ENCODE data around the gene FGF4. TPM values are rescaled to one million over a fixed set of nuclear protein-coding genes. Genes with fewer than 3 reads are reported as not detected.

FGF4 gene
- total RNA-seq, 2 donors from 2014 or later = not detected

DNA sequence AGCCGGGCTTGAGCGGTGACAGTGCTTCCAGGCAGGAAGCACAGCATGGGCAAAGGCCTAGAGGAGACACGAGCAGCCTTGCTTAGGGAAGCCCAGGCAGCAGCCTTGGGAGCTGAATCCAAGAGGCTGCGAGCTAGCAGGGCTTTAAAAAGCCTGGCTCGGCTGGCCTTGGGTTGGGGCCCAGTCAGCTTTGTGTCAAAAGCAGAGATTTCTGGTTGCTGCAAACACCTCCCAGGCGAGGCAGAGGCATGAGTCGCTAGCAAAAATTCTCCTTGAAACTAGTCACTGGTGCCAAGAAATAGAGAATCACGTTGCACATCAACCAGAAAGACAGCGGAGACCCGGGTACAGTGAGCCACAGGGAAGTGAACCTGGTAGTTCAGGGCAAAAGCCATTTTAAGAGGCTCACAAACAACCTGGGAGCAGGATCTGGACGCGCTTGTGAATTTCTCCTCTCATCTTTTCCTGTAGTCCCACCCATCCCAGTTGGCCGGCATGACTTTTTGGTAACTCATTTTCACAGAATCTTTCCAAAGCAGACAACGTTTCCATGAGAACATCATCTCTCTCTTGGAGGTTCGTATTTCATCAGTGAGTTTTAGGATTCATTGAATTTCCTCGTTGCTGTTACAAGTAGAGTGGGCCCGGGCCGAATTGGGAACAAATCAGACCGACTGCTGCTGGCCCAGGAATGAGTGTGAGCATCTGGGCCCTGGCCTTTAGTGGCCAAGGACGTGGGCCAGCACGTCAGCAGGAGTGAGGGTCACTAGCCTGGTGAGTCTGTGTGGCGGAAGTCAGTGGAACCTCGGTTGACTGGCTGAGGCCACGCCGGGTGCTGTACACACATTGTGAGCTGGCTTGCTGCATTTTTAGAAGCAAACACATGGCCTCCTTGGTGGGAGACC lies 16.4 kb upstream of the FGF4 start:
- no peak overlapping the region for H3K27ac ChIP-seq
- H3K9ac ChIP-seq (ENCODE audit: low read depth in 2 of 2, low read length in 2 of 2) = no peak overlapping the region
- no peaks in the 10 kb centered on the region for H3K9me3 ChIP-seq
- H3K27me3 ChIP-seq = no peaks in the 10 kb centered on the region
- intact Hi-C loops (cut with DNase I) = no loop called here
- H3K4me1 ChIP-seq = no peaks in the 10 kb centered on the region
- DNase-seq = no peak
- no peak overlapping the region for H3K4me3 ChIP-seq
- no peak for TF ChIP-seq CTCF (IDR thresholded peaks at IDR 0.05)
- H3K36me3 ChIP-seq = no peaks in the 10 kb centered on the region

GRCh38 chr11:69788956-69789355 lies 13.8 kb upstream of the FGF4 start:
- no peak overlapping the region for H3K9ac ChIP-seq (ENCODE audit: low read depth in 2 of 2, low read length in 2 of 2)
- no peak overlapping the region for H3K27ac ChIP-seq
- intact Hi-C loops (cut with DNase I) = no loop called here

DNA sequence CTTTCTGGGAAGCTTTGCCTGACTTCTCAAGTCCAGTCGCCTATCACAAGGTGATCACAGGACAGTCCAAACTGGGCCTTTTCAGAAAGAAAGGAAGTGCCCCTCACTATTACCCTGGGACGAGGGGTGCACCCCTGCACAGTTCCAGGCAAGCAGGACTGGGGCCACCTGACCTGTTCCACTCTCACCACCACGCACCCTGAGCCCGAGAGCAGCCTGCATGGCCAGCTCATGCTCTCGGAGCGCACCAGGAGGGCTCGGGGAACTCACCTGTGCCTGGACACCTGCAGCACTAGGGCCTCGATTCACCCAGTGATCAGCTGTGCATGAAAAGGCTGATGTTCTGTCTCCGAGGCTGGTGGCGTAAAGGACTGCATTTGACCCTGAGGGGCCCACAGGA lies 12.8 kb upstream of the FGF4 start:
- Histone ChIP-seq H3K27ac (no peak overlapping the region), H3K4me3 (no peak overlapping the region), H3K36me3 (no peaks in the 10 kb centered on the region), H3K9me3 (no peaks in the 10 kb centered on the region), H3K9ac (ENCODE audit: low read depth in 2 of 2, low read length in 2 of 2) (no peak overlapping the region), H3K27me3 (no peaks in the 10 kb centered on the region), H3K4me1 (no peaks in the 10 kb centered on the region)
- intact Hi-C loops (cut with DNase I) = no loop called here
- TF ChIP-seq CTCF (IDR thresholded peaks at IDR 0.05) = no peak
- no peak for DNase-seq

More at GRCh38 chr11:69788956-69789355, 13.8 kb upstream of the FGF4 start:
- Histone ChIP-seq H3K9me3 (no peaks in the 10 kb centered on the region), H3K4me1 (no peaks in the 10 kb centered on the region), H3K27me3 (no peaks in the 10 kb centered on the region), H3K36me3 (no peaks in the 10 kb centered on the region), H3K4me3 (no peak overlapping the region)
- no peak for TF ChIP-seq CTCF (IDR thresholded peaks at IDR 0.05)
- DNase-seq = no peak

GRCh38 chr11:69787457-69787856 lies 12.3 kb upstream of the FGF4 start:
- TF ChIP-seq CTCF (IDR thresholded peaks at IDR 0.05) = no peak
- intact Hi-C loops (cut with DNase I) = no loop called here
- Histone ChIP-seq H3K9ac (ENCODE audit: low read depth in 2 of 2, low read length in 2 of 2) (no peak overlapping the region), H3K4me1 (no peaks in the 10 kb centered on the region), H3K27ac (no peak overlapping the region), H3K9me3 (no peaks in the 10 kb centered on the region), H3K36me3 (no peaks in the 10 kb centered on the region), H3K27me3 (no peaks in the 10 kb centered on the region), H3K4me3 (no peak overlapping the region)
- DNase-seq = no peak

DNA sequence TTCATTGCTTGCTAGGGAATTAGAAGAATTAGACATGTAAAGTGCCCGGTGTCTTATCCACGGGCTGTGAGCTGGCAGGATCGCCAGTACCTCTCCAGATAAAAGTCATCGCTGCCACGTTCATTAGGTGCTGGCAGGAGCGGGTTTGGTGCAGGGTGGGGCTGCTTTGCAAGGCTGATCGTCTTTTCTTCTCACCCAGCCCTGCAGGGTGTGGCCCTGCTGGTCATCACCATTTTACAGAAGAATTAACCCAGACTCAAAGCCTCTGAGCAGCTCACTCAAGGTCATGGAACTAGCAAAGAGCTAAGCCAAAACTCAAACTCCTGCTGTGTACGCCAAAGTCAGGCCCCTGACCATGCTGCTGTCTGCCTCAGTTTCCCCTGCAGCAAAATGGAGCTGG lies 6.1 kb upstream of the FGF4 start:
- Histone ChIP-seq H3K9me3 (no peaks in the 10 kb centered on the region), H3K9ac (ENCODE audit: low read depth in 2 of 2, low read length in 2 of 2) (no peak overlapping the region), H3K27ac (no peak overlapping the region), H3K4me1 (no peaks in the 10 kb centered on the region), H3K27me3 (peaks cover 3% of the 10 kb centered on the region), H3K36me3 (no peaks in the 10 kb centered on the region), H3K4me3 (no peak overlapping the region)
- TF ChIP-seq CTCF (IDR thresholded peaks at IDR 0.05) = no peak
- DNase-seq = no peak
- intact Hi-C loops (cut with DNase I) = no loop called here
